LNCAP (cell line): ENCODE results near the gene MS4A15.

Source experiments
- CTCF ChIP-seq: fragments of 450-650 bp; IDR thresholded peaks from 2 replicates; pipeline ENCODE4 v1.5.1; 2017; ENCODE audit warnings: mild to moderate bottlenecking

MS4A15 gene

GRCh38 chr11:60818057-60818456 is 61.4 kb downstream of the MS4A15 start:
- TF ChIP-seq CTCF, result no peak

- TF ChIP-seq CTCF, result no peak
These were observed 65.3 kb downstream of the MS4A15 start for GRCh38 chr11:60821827-60822599.

- no peak for TF ChIP-seq CTCF
These were observed 68.5 kb downstream of the MS4A15 start for GRCh38 chr11:60825118-60825517.

- no peak for TF ChIP-seq CTCF
These were observed 69.1 kb downstream of the MS4A15 start for GRCh38 chr11:60825790-60826189.
